Measurements from ENCODE around the gene ELFN1. TPM values are rescaled to one million over a fixed set of nuclear protein-coding genes. Genes with fewer than 3 reads are reported as not detected.

ELFN1 gene
- total RNA-seq, 2 experiments from 2014 or later: 0.20 to 0.36 TPM

DNA sequence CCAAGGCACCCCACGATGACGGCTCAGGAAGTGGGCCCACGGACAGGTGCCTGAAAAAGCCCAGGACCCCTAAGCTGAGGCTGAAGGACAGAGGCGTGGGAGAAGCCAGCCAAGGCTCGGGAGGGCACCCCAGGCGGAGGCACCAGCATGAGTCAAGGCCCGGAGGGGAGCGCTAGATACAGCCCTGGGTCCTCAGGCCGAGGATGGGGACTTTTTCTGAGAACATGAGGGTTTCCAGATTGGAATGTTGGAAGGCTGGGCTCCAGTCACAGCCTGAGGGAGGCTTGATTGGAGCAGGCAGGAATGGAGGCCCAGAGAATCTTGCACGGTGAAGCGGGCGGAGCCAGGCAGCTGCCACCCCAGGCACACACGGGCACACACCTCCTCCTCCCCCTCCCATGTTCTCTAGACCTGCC lies 19.0 kb upstream of the ELFN1 start:
- ChIA-PET CTCF (no interaction called here), POLR2A (no interaction called here)
- H3K36me3 Mint-ChIP-seq (ENCODE audit: low read depth): no peaks in the 10 kb centered on the region
- TF ChIP-seq, protein P1, sequence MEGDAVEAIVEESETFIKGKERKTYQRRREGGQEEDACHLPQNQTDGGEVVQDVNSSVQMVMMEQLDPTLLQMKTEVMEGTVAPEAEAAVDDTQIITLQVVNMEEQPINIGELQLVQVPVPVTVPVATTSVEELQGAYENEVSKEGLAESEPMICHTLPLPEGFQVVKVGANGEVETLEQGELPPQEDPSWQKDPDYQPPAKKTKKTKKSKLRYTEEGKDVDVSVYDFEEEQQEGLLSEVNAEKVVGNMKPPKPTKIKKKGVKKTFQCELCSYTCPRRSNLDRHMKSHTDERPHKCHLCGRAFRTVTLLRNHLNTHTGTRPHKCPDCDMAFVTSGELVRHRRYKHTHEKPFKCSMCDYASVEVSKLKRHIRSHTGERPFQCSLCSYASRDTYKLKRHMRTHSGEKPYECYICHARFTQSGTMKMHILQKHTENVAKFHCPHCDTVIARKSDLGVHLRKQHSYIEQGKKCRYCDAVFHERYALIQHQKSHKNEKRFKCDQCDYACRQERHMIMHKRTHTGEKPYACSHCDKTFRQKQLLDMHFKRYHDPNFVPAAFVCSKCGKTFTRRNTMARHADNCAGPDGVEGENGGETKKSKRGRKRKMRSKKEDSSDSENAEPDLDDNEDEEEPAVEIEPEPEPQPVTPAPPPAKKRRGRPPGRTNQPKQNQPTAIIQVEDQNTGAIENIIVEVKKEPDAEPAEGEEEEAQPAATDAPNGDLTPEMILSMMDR (IDR thresholded peaks at IDR 0.05): no peak
- H3K4me3 Mint-ChIP-seq: no peak overlapping the region
- no peak overlapping the region for H3K27ac Mint-ChIP-seq
- peaks cover 11% of the 10 kb centered on the region for H3K27me3 Mint-ChIP-seq
- H3K4me1 Mint-ChIP-seq (ENCODE audit: low read depth): no peaks in the 10 kb centered on the region
- DNase-seq (no peak), ATAC-seq (no peak)
- intact Hi-C loops (cut with micrococcal nuclease): no loop called here
- no peaks in the 10 kb centered on the region for H3K9me3 Mint-ChIP-seq

DNA sequence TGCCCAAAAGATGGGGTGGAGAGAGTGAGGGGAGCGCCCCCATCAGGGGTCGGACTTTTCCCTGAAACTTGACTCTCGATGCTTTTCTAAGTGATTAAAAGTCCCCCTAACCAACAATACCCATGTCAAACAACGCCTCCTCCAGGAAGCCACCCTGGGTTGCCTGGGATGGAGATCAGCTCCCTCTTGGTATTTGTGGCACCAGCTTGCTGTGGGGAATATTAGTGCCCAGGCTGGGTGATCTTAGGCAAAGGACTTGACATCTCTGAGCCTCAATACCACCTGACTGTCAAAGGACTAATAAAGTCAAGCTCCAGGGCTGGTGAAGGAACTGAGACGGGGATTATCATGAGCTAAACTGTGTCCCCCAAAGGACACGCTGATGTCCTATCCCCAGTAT lies 18.2 kb upstream of the ELFN1 start:
- no peaks in the 10 kb centered on the region for H3K9me3 Mint-ChIP-seq
- intact Hi-C loops (cut with micrococcal nuclease): no loop called here
- peaks cover 17% of the 10 kb centered on the region for H3K27me3 Mint-ChIP-seq
- no peaks in the 10 kb centered on the region for H3K4me1 Mint-ChIP-seq (ENCODE audit: low read depth)
- H3K27ac Mint-ChIP-seq: no peak overlapping the region
- ChIA-PET CTCF (no interaction called here), POLR2A (interaction anchor here (1.1 kb wide), 1 partner anchor 11 kb away, joined by 3 read pairs; no protein-coding TSS in a partner anchor)
- TF ChIP-seq, protein P1 (IDR thresholded peaks at IDR 0.05): no peak
- no peak overlapping the region for H3K4me3 Mint-ChIP-seq
- DNase-seq (no peak), ATAC-seq (no peak)
- no peaks in the 10 kb centered on the region for H3K36me3 Mint-ChIP-seq (ENCODE audit: low read depth)

DNA sequence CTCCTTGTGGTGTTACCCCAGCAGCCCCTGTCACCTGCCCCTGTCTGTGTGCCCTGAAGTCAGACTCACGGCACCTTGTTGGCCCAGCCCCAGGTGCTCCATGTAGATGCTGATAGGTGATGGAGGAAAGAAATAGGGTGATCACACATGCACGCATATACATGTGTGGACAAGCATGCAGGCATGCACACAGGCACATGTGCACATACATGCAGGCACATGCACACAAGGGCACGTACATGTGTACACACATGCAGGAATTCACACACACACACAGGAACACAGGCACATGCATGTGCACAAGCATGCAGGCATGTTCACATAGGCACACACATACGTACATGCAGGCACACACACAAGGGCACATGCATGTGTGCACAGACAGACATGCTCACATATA lies 16.6 kb upstream of the ELFN1 start:
- ATAC-seq (no peak), DNase-seq (no peak)
- ChIA-PET POLR2A (no interaction called here), CTCF (no interaction called here)
- Mint-ChIP-seq H3K36me3 (ENCODE audit: low read depth) (no peaks in the 10 kb centered on the region), H3K9me3 (no peaks in the 10 kb centered on the region), H3K27me3 (peaks cover 19% of the 10 kb centered on the region), H3K4me3 (no peak overlapping the region), H3K4me1 (ENCODE audit: low read depth) (no peaks in the 10 kb centered on the region), H3K27ac (no peak overlapping the region)
- TF ChIP-seq, protein P1 (IDR thresholded peaks at IDR 0.05): no peak
- intact Hi-C loops (cut with micrococcal nuclease): no loop called here

DNA sequence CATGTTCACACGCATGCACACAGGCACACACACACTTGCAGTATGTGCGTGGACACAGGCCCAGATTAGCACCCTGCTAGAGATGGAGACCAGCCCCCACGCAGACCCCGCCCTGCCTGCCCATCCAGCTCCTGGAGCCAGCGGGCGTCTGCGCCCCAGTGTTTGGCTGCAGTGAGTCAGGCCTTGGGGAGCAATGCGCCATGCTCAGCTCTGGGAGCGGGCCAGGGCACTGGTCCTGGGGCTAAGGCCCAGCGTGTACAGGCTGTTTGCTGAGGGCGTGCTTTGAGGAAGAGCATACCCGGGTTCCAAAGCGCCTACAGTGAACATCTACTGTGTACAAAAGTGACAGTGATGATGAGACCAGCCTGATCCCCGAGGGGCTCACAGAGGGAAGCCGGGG lies 16.0 kb upstream of the ELFN1 start:
- no peaks in the 10 kb centered on the region for H3K4me1 Mint-ChIP-seq (ENCODE audit: low read depth)
- ChIA-PET CTCF (no interaction called here), POLR2A (no interaction called here)
- DNase-seq (no peak), ATAC-seq (no peak)
- intact Hi-C loops (cut with micrococcal nuclease): no loop called here
- TF ChIP-seq, protein P1 (IDR thresholded peaks at IDR 0.05): no peak
- no peaks in the 10 kb centered on the region for H3K9me3 Mint-ChIP-seq
- no peaks in the 10 kb centered on the region for H3K36me3 Mint-ChIP-seq (ENCODE audit: low read depth)
- H3K27me3 Mint-ChIP-seq: peaks cover 21% of the 10 kb centered on the region
- no peak overlapping the region for H3K27ac Mint-ChIP-seq
- H3K4me3 Mint-ChIP-seq: no peak overlapping the region

DNA sequence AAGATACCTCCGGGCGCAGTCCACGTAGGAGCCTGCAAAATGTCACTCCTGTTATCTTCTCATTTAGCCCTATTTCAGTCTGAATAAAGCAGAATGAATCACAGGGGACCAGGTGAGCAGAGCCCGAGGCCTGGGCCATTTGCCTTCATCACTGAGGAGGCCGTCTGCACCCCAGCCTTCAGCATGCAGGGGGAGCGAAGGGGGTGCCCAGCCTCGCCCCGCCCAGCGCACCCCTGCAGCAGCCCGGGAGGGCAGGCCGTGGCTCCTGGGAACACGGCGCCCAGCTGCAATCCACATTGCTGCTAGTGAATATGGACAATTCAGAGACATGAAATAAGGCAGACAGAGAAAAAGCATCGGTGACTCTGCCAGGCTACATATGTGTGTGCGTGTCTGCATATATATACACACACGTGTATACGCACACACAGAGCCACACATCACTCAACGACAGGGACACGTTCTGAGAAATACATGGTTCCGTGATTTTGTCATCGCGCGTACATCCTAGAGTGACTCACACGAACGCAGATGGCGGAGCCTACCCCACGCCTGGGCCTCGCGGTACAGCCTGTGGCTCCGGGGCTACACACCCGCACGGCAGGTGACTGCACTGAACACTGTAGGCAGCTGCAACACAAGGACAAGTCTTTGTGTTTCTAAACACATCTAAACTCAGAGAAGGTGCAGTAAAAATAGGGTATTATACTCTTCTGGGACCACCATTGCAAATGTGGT lies 15.2 kb upstream of the ELFN1 start:
- POLR2A ChIA-PET: no interaction called here
- Mint-ChIP-seq H3K27ac (no peak overlapping the region), H3K27me3 (peaks cover 18% of the 10 kb centered on the region), H3K9me3 (no peaks in the 10 kb centered on the region), H3K4me1 (ENCODE audit: low read depth) (no peaks in the 10 kb centered on the region), H3K36me3 (ENCODE audit: low read depth) (no peaks in the 10 kb centered on the region), H3K4me3 (no peak overlapping the region)
- CTCF ChIA-PET: no interaction called here
- intact Hi-C loops (cut with micrococcal nuclease): no loop called here
- ATAC-seq: no peak
- TF ChIP-seq, protein P1 (IDR thresholded peaks at IDR 0.05): no peak
- no peak for DNase-seq

Measured in activated CD8-positive, alpha-beta T cell treated with anti-CD3 and anti-CD28 coated beads for 36 hours (primary cell).